ENCODE measurements around the gene PSG7.
"Not testable (repeated sequence)": the region's sequence is repeated elsewhere in the genome, so short reads cannot be mapped to it uniquely, and the experiment has no call there.

The PSG7 gene

DNA sequence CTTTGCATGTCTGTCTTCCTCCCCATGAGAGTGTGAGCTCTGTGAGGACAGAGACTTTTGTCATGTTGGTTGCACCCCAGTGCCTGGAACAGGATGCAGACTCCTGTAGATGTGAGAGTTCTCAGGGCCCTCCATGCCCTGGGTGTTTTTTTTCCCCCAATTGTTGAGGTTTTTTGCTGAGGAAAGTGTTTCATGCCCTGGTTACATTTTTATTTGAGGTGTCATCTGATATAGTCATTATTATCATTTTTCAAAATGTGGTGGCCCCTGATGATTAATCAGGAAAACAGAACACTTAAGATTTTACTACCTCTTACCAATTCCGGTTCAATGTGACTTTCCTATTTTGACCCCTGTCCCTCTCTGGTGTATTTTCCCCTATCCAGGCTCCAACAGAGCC is 20.1 kb downstream of the PSG7 start:
- not testable (repeated sequence) for ATAC-seq (ENCODE audit: insufficient read depth, low read depth); H3K9me3 ChIP-seq (ENCODE audit: insufficient read depth, low read length, severe bottlenecking); H3K4me3 ChIP-seq (ENCODE audit: low read depth in 1 of 2, low read length in 2 of 2)

GRCh38 chr19:42913516-42913915 is 23.5 kb downstream of the PSG7 start:
- H3K27ac ChIP-seq (ENCODE audit: low read length); H2AFZ ChIP-seq (ENCODE audit: low read depth, low read length); H4K20me1 ChIP-seq (ENCODE audit: insufficient read depth, low read length); ATAC-seq (ENCODE audit: insufficient read depth, low read depth); H3K36me3 ChIP-seq (ENCODE audit: insufficient read depth, low read length); H3K9me3 ChIP-seq (ENCODE audit: insufficient read depth, low read length, severe bottlenecking); H3K9ac ChIP-seq (ENCODE audit: low read depth, low read length); H3K79me2 ChIP-seq (ENCODE audit: insufficient read depth, low read length); DNase-seq; H3K4me1 ChIP-seq (ENCODE audit: insufficient read depth, low read length); H3K4me3 ChIP-seq (ENCODE audit: low read depth in 1 of 2, low read length in 2 of 2); H3K4me2 ChIP-seq (ENCODE audit: insufficient read depth, low read length); H3K27me3 ChIP-seq (ENCODE audit: insufficient read depth, low read length, poor library complexity): not testable (repeated sequence)

More for the DNA sequence above, 20.1 kb downstream of the PSG7 start:
- not testable (repeated sequence) for H3K27me3 ChIP-seq (ENCODE audit: insufficient read depth, low read length, poor library complexity); H3K79me2 ChIP-seq (ENCODE audit: insufficient read depth, low read length); H3K27ac ChIP-seq (ENCODE audit: low read length); DNase-seq; H3K36me3 ChIP-seq (ENCODE audit: insufficient read depth, low read length); H3K9ac ChIP-seq (ENCODE audit: low read depth, low read length); H3K4me1 ChIP-seq (ENCODE audit: insufficient read depth, low read length); H4K20me1 ChIP-seq (ENCODE audit: insufficient read depth, low read length); H3K4me2 ChIP-seq (ENCODE audit: insufficient read depth, low read length); H2AFZ ChIP-seq (ENCODE audit: low read depth, low read length)

DNA sequence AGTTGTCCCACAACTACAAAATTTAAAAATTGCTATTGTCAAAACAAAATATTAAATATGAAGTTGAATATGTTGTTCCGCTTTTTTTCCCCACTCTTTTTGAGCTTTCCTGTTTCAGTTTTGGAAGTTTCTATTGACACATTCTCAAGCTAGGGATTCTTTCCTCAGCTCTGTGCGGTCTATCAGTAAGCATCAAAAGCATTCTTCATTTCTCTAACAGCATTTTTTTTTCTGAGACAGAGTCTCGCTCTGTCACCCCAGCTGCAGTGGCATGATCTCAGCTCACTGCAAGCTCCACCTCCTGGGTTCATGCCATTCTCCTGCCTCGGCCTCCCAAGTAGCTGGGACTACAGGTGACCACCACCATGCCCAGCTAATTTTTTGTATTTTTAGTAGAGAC is 24.1 kb downstream of the PSG7 start:
- DNase-seq; H4K20me1 ChIP-seq (ENCODE audit: insufficient read depth, low read length); H2AFZ ChIP-seq (ENCODE audit: low read depth, low read length); H3K27me3 ChIP-seq (ENCODE audit: insufficient read depth, low read length, poor library complexity); H3K79me2 ChIP-seq (ENCODE audit: insufficient read depth, low read length); H3K4me3 ChIP-seq (ENCODE audit: low read depth in 1 of 2, low read length in 2 of 2); H3K9ac ChIP-seq (ENCODE audit: low read depth, low read length); H3K9me3 ChIP-seq (ENCODE audit: insufficient read depth, low read length, severe bottlenecking); H3K36me3 ChIP-seq (ENCODE audit: insufficient read depth, low read length); H3K27ac ChIP-seq (ENCODE audit: low read length); ATAC-seq (ENCODE audit: insufficient read depth, low read depth); H3K4me1 ChIP-seq (ENCODE audit: insufficient read depth, low read length); H3K4me2 ChIP-seq (ENCODE audit: insufficient read depth, low read length): not testable (repeated sequence)

- not testable (repeated sequence) for H3K79me2 ChIP-seq (ENCODE audit: insufficient read depth, low read length); H3K27me3 ChIP-seq (ENCODE audit: insufficient read depth, low read length, poor library complexity); DNase-seq; ATAC-seq (ENCODE audit: insufficient read depth, low read depth); H3K27ac ChIP-seq (ENCODE audit: low read length); H3K9me3 ChIP-seq (ENCODE audit: insufficient read depth, low read length, severe bottlenecking); H3K9ac ChIP-seq (ENCODE audit: low read depth, low read length); H3K4me3 ChIP-seq (ENCODE audit: low read depth in 1 of 2, low read length in 2 of 2); H3K4me2 ChIP-seq (ENCODE audit: insufficient read depth, low read length); H3K4me1 ChIP-seq (ENCODE audit: insufficient read depth, low read length); H4K20me1 ChIP-seq (ENCODE audit: insufficient read depth, low read length); H3K36me3 ChIP-seq (ENCODE audit: insufficient read depth, low read length); H2AFZ ChIP-seq (ENCODE audit: low read depth, low read length)
Measured at GRCh38 chr19:42911731-42912130, 25.3 kb downstream of the PSG7 start.

GRCh38 chr19:42906162-42906561 is 30.8 kb downstream of the PSG7 start:
- H3K4me1 ChIP-seq (ENCODE audit: insufficient read depth, low read length); DNase-seq; H3K27ac ChIP-seq (ENCODE audit: low read length); H3K9ac ChIP-seq (ENCODE audit: low read depth, low read length); H3K9me3 ChIP-seq (ENCODE audit: insufficient read depth, low read length, severe bottlenecking); H2AFZ ChIP-seq (ENCODE audit: low read depth, low read length); H4K20me1 ChIP-seq (ENCODE audit: insufficient read depth, low read length); H3K27me3 ChIP-seq (ENCODE audit: insufficient read depth, low read length, poor library complexity); H3K4me2 ChIP-seq (ENCODE audit: insufficient read depth, low read length); H3K79me2 ChIP-seq (ENCODE audit: insufficient read depth, low read length); H3K4me3 ChIP-seq (ENCODE audit: low read depth in 1 of 2, low read length in 2 of 2); ATAC-seq (ENCODE audit: insufficient read depth, low read depth); H3K36me3 ChIP-seq (ENCODE audit: insufficient read depth, low read length): not testable (repeated sequence)

DNA sequence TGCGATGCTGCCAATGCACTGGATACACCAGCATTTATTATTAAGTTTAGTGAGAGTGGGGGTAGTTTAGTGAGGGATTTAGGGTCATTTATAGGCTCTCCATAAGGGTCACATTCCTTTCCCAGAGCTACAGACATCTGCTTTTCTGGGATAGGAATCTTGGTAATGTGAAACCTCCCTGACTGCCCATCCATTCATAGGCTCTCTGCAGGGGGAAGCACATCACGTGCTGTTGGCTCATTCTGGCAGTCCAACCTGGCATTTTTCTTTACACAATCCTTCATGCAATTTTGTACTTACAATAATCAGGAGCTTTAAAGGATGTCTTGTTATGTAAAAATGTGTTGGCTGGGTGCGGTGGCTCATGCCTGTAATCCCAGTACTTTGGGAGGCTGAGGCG is 36.4 kb downstream of the PSG7 start:
- H3K9ac ChIP-seq (ENCODE audit: low read depth, low read length); H3K79me2 ChIP-seq (ENCODE audit: insufficient read depth, low read length); H3K4me3 ChIP-seq (ENCODE audit: low read depth in 1 of 2, low read length in 2 of 2); ATAC-seq (ENCODE audit: insufficient read depth, low read depth); H3K9me3 ChIP-seq (ENCODE audit: insufficient read depth, low read length, severe bottlenecking); DNase-seq; H4K20me1 ChIP-seq (ENCODE audit: insufficient read depth, low read length); H3K27me3 ChIP-seq (ENCODE audit: insufficient read depth, low read length, poor library complexity); H3K27ac ChIP-seq (ENCODE audit: low read length); H3K4me2 ChIP-seq (ENCODE audit: insufficient read depth, low read length); H2AFZ ChIP-seq (ENCODE audit: low read depth, low read length); H3K36me3 ChIP-seq (ENCODE audit: insufficient read depth, low read length); H3K4me1 ChIP-seq (ENCODE audit: insufficient read depth, low read length): not testable (repeated sequence)

GRCh38 chr19:42899674-42900073 is 37.3 kb downstream of the PSG7 start:
- not testable (repeated sequence) for H3K4me2 ChIP-seq (ENCODE audit: insufficient read depth, low read length); DNase-seq; H2AFZ ChIP-seq (ENCODE audit: low read depth, low read length); H3K4me3 ChIP-seq (ENCODE audit: low read depth in 1 of 2, low read length in 2 of 2); H4K20me1 ChIP-seq (ENCODE audit: insufficient read depth, low read length); H3K9me3 ChIP-seq (ENCODE audit: insufficient read depth, low read length, severe bottlenecking); H3K79me2 ChIP-seq (ENCODE audit: insufficient read depth, low read length); ATAC-seq (ENCODE audit: insufficient read depth, low read depth); H3K27me3 ChIP-seq (ENCODE audit: insufficient read depth, low read length, poor library complexity); H3K4me1 ChIP-seq (ENCODE audit: insufficient read depth, low read length); H3K36me3 ChIP-seq (ENCODE audit: insufficient read depth, low read length); H3K27ac ChIP-seq (ENCODE audit: low read length); H3K9ac ChIP-seq (ENCODE audit: low read depth, low read length)

GRCh38 chr19:42899110-42899509 is 37.9 kb downstream of the PSG7 start:
- not testable (repeated sequence) for H3K27ac ChIP-seq (ENCODE audit: low read length); ATAC-seq (ENCODE audit: insufficient read depth, low read depth); H4K20me1 ChIP-seq (ENCODE audit: insufficient read depth, low read length); H3K79me2 ChIP-seq (ENCODE audit: insufficient read depth, low read length); H3K4me3 ChIP-seq (ENCODE audit: low read depth in 1 of 2, low read length in 2 of 2); H3K27me3 ChIP-seq (ENCODE audit: insufficient read depth, low read length, poor library complexity); H3K9ac ChIP-seq (ENCODE audit: low read depth, low read length); H3K4me1 ChIP-seq (ENCODE audit: insufficient read depth, low read length); DNase-seq; H3K4me2 ChIP-seq (ENCODE audit: insufficient read depth, low read length); H3K36me3 ChIP-seq (ENCODE audit: insufficient read depth, low read length); H3K9me3 ChIP-seq (ENCODE audit: insufficient read depth, low read length, severe bottlenecking); H2AFZ ChIP-seq (ENCODE audit: low read depth, low read length)

- not testable (repeated sequence) for H3K27ac ChIP-seq (ENCODE audit: low read length)
Measured at GRCh38 chr19:42898656-42899055, 38.4 kb downstream of the PSG7 start.

More at GRCh38 chr19:42898656-42899055, 38.4 kb downstream of the PSG7 start:
- not testable (repeated sequence) for H2AFZ ChIP-seq (ENCODE audit: low read depth, low read length); H3K9me3 ChIP-seq (ENCODE audit: insufficient read depth, low read length, severe bottlenecking); H3K9ac ChIP-seq (ENCODE audit: low read depth, low read length); H4K20me1 ChIP-seq (ENCODE audit: insufficient read depth, low read length); ATAC-seq (ENCODE audit: insufficient read depth, low read depth); H3K4me3 ChIP-seq (ENCODE audit: low read depth in 1 of 2, low read length in 2 of 2); H3K4me2 ChIP-seq (ENCODE audit: insufficient read depth, low read length); H3K4me1 ChIP-seq (ENCODE audit: insufficient read depth, low read length); H3K27me3 ChIP-seq (ENCODE audit: insufficient read depth, low read length, poor library complexity); DNase-seq; H3K79me2 ChIP-seq (ENCODE audit: insufficient read depth, low read length); H3K36me3 ChIP-seq (ENCODE audit: insufficient read depth, low read length)
